LNCAP (cell line): ENCODE data around the gene DSP.

Experiments
- CTCF ChIP-seq: fragments of 450-650 bp; IDR thresholded peaks from 2 replicates; pipeline ENCODE4 v1.5.1; 2017; ENCODE audit warnings: mild to moderate bottlenecking

The DSP gene

GRCh38 chr6:7589221-7589620 lies 47.8 kb downstream of the DSP start:
- no peak for TF ChIP-seq CTCF

- TF ChIP-seq CTCF: no peak
Measured at GRCh38 chr6:7589949-7590917, 48.8 kb downstream of the DSP start, which contains the start of gene SNRNP48. SNRNP48 (plus strand) TSS chr6:7590198; CDS start chr6:7590258, 60 bp downstream.

- no peak for TF ChIP-seq CTCF
Measured at GRCh38 chr6:7590918-7591302, 49.4 kb downstream of the DSP start.

- no peak for TF ChIP-seq CTCF
Measured at GRCh38 chr6:7591770-7592169, 50.3 kb downstream of the DSP start.

- TF ChIP-seq CTCF: no peak
Measured at GRCh38 chr6:7593229-7593628, 51.8 kb downstream of the DSP start.

- TF ChIP-seq CTCF: no peak
Measured at GRCh38 chr6:7594579-7595125, 53.2 kb downstream of the DSP start.

- TF ChIP-seq CTCF: no peak
Measured at GRCh38 chr6:7604003-7604402, 62.5 kb downstream of the DSP start.
